GM19438 (cell line): ENCODE measurements around the gene SPIB.
"Not testable (repeated sequence)": the region's sequence is repeated elsewhere in the genome, so short reads cannot be mapped to it uniquely, and the experiment has no call there.

Source experiments
- ATAC-seq: cut with Tn5 transposase; IDR thresholded peaks from one replicate; pipeline ENCODE4 v1.9.1; 2021; ENCODE audit warnings: low read depth; ENCODE audit not compliant: unreplicated experiment

The SPIB gene

GRCh38 chr19:50390295-50390694 is 28.4 kb upstream of the SPIB start:
- ATAC-seq = not testable (repeated sequence)

- not testable (repeated sequence) for ATAC-seq
These were observed 27.8 kb upstream of the SPIB start for GRCh38 chr19:50390952-50391351.

GRCh38 chr19:50392759-50393158 is 26.0 kb upstream of the SPIB start:
- ATAC-seq = no peak

- ATAC-seq = no peak
These were observed 25.1 kb upstream of the SPIB start for GRCh38 chr19:50393589-50393988.

- no peak for ATAC-seq
These were observed 24.7 kb upstream of the SPIB start for GRCh38 chr19:50394017-50394416.

- no peak for ATAC-seq
These were observed 19.9 kb upstream of the SPIB start for GRCh38 chr19:50398675-50399367.

- no peak for ATAC-seq
These were observed 19.4 kb upstream of the SPIB start for GRCh38 chr19:50399368-50399745.

- ATAC-seq = no peak
These were observed 16.9 kb upstream of the SPIB start for GRCh38 chr19:50401605-50402450.

- ATAC-seq = no peak
These were observed 16.0 kb upstream of the SPIB start for GRCh38 chr19:50402544-50403301.

- ATAC-seq = no peak
These were observed 12.4 kb upstream of the SPIB start for GRCh38 chr19:50406156-50406820.

- ATAC-seq = no peak
These were observed 11.9 kb upstream of the SPIB start for GRCh38 chr19:50406829-50407228.

- ATAC-seq = no peak
These were observed 9.4 kb upstream of the SPIB start for GRCh38 chr19:50409347-50409746.

- no peak for ATAC-seq
These were observed 8.6 kb upstream of the SPIB start for GRCh38 chr19:50410109-50410508.

GRCh38 chr19:50412419-50412818 is 6.3 kb upstream of the SPIB start:
- no peak for ATAC-seq

- no peak for ATAC-seq
These were observed 5.6 kb upstream of the SPIB start for GRCh38 chr19:50413096-50413495.

GRCh38 chr19:50413531-50413930 is 5.2 kb upstream of the SPIB start:
- no peak for ATAC-seq

GRCh38 chr19:50414864-50415660 is 3.7 kb upstream of the SPIB start:
- ATAC-seq = no peak

GRCh38 chr19:50415661-50416033 is 3.1 kb upstream of the SPIB start:
- no peak for ATAC-seq

GRCh38 chr19:50416034-50416977 is 2.4 kb upstream of the SPIB start:
- no peak for ATAC-seq
